ENCODE results near the gene RNF144A. TPM values are rescaled to one million over a fixed set of nuclear protein-coding genes. Genes with fewer than 3 reads are reported as not detected.

RNF144A gene
- total and polyA plus RNA-seq, 2 of the 13 experiments (the other 11 are each of a cell fraction or from before 2014, with no cell fraction given) = 13.9 to 16.5 TPM

- TF ChIP-seq, protein P1, sequence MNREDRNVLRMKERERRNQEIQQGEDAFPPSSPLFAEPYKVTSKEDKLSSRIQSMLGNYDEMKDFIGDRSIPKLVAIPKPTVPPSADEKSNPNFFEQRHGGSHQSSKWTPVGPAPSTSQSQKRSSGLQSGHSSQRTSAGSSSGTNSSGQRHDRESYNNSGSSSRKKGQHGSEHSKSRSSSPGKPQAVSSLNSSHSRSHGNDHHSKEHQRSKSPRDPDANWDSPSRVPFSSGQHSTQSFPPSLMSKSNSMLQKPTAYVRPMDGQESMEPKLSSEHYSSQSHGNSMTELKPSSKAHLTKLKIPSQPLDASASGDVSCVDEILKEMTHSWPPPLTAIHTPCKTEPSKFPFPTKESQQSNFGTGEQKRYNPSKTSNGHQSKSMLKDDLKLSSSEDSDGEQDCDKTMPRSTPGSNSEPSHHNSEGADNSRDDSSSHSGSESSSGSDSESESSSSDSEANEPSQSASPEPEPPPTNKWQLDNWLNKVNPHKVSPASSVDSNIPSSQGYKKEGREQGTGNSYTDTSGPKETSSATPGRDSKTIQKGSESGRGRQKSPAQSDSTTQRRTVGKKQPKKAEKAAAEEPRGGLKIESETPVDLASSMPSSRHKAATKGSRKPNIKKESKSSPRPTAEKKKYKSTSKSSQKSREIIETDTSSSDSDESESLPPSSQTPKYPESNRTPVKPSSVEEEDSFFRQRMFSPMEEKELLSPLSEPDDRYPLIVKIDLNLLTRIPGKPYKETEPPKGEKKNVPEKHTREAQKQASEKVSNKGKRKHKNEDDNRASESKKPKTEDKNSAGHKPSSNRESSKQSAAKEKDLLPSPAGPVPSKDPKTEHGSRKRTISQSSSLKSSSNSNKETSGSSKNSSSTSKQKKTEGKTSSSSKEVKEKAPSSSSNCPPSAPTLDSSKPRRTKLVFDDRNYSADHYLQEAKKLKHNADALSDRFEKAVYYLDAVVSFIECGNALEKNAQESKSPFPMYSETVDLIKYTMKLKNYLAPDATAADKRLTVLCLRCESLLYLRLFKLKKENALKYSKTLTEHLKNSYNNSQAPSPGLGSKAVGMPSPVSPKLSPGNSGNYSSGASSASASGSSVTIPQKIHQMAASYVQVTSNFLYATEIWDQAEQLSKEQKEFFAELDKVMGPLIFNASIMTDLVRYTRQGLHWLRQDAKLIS (CRISPR knock-in tag; IDR thresholded peaks at IDR 0.05) = no peak
- TF ChIP-seq FOXK2 (IDR thresholded peaks at IDR 0.05) = no peak
These were observed 31.6 kb downstream of the RNF144A start (continued) for GRCh38 chr2:6948677-6949351.

DNA sequence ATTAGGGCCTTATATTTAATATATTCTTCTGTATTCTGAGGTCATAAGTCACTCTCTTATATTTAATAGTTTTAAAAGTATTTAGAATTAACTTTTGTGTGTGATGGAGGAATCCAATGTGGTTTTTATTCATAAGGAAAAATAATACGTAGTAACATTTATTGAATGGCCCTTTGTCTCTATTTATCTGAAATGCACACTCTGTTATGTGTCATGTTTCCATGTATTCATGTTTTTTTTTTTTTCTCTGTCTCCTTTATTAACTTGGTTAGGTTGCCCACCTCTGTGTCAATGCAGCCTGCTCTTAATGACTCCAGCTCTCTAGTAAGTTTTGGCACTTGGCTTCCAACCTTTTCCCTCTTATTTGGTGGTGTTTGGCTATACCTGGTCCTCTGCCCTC, 33.8 kb downstream of the RNF144A start:
- CTCF ChIA-PET (ENCODE audit: low intra/inter-chr PET ratio, low total read pairs) = no interaction called here
- H3K4me1 ChIP-seq (ENCODE audit: insufficient read depth, low read length) = peaks cover 10% of the 10 kb centered on the region
- H3K9ac ChIP-seq (ENCODE audit: insufficient read depth, low read depth, low read length) = no peak overlapping the region
- in situ Hi-C loops (cut with HindIII; ENCODE audit: extremely low pct_ligation_motif_present, low pct_unique_long_range_greater_than_20kb) = no loop called here
- H3K4me3 ChIP-seq (replicated peaks in 1 of 3; ENCODE audit: insufficient read depth in 1 of 3, low read depth in 2 of 3, low read length in 3 of 3) = no peak overlapping the region
- no peaks in the 10 kb centered on the region for H3K27me3 ChIP-seq (ENCODE audit: control insufficient read depth in 1 of 2, insufficient read depth in 2 of 2, low read length in 2 of 2)
- DNase-seq (ENCODE audit: low spot score) (no peak), ATAC-seq (no peak), FAIRE-seq (no peak)
- WGBS (ENCODE audit: low lambda C conversion rate) = 96% methylated on average over 1 of the region's 1 CpG
- no peak overlapping the region for H3K4me2 ChIP-seq (ENCODE audit: low read depth, low read length)
- H3K27ac ChIP-seq (ENCODE audit: extremely low read length, insufficient read depth, low read length) = no peak overlapping the region
- no peak overlapping the region for H2AFZ ChIP-seq (ENCODE audit: low read length)
- BruUV-seq (replicated peaks) = no TSS peak
- no peaks in the 10 kb centered on the region for H4K20me1 ChIP-seq (ENCODE audit: insufficient read depth, low read length)
- POLR2A ChIA-PET = interaction anchor here (1.0 kb wide), 1 partner anchor 18 kb away, joined by 3 read pairs; no protein-coding TSS in a partner anchor
- no peak for TF ChIP-seq POLR2AphosphoS5 (IDR thresholded peaks at IDR 0.05; ENCODE audit: low read depth, low read length)
- TF ChIP-seq ZNF224 (CRISPR knock-in tag; IDR thresholded peaks at IDR 0.05) = no peak
- TF ChIP-seq, protein P2, sequence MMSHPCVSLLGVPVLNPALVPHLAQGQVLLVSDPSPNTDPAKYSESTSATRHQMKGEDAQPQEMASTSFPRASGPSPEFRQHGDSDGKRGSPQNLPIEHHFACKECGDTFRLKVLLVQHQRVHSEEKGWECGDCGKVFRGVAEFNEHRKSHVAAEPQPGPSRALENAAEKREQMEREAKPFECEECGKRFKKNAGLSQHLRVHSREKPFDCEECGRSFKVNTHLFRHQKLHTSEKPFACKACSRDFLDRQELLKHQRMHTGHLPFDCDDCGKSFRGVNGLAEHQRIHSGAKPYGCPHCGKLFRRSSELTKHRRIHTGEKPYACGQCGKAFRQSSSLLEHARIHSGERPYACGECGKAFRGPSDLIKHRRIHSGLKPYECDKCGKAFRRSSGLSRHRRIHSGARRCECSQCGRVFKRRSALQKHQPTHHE (CRISPR knock-in tag; IDR thresholded peaks at IDR 0.05; ENCODE audit: borderline replicate concordance) = no peak
- TF ChIP-seq LCORL (IDR thresholded peaks at IDR 0.05) = no peak
- no peak for TF ChIP-seq LCORL (CRISPR knock-in tag; IDR thresholded peaks at IDR 0.05)
- TF ChIP-seq TFAP4 (IDR thresholded peaks at IDR 0.05; ENCODE audit: borderline replicate concordance, low read depth) = no peak
- TF ChIP-seq ZNF629 (CRISPR knock-in tag; conservative IDR thresholded peaks at IDR 0.05) = no peak
- TF ChIP-seq FOXC1 (CRISPR knock-in tag; IDR thresholded peaks at IDR 0.05; ENCODE audit: borderline replicate concordance) = no peak
- TF ChIP-seq ATRX (CRISPR knock-in tag; IDR thresholded peaks at IDR 0.05; ENCODE audit: borderline replicate concordance) = no peak
- TF ChIP-seq MEIS1 (CRISPR knock-in tag; IDR thresholded peaks at IDR 0.05; ENCODE audit: borderline replicate concordance) = no peak
- TF ChIP-seq ZNF614 (CRISPR knock-in tag; IDR thresholded peaks at IDR 0.05; ENCODE audit: borderline replicate concordance) = no peak
- no peak for TF ChIP-seq ZFP41 (CRISPR knock-in tag; IDR thresholded peaks at IDR 0.05; ENCODE audit: borderline replicate concordance)
- TF ChIP-seq SMAD9 (CRISPR knock-in tag; IDR thresholded peaks at IDR 0.05) = no peak
- no peaks in the 10 kb centered on the region for H3K9me3 ChIP-seq (ENCODE audit: low read length)
- H3K79me2 ChIP-seq (ENCODE audit: insufficient read depth, low read length) = no peaks in the 10 kb centered on the region
- intact Hi-C loops (cut with micrococcal nuclease; ENCODE audit: unreplicated experiment) = no loop called here
- peaks cover 0 to 13% of the 10 kb centered on the region in 2 experiments; a peak in 2 of 5 replicates for H3K36me3 ChIP-seq (replicated peaks in 1 of 2; ENCODE audit: control insufficient read depth in 1 of 2, insufficient read depth in 2 of 2, low read length in 2 of 2)

All from HepG2 (cell line).